ENCODE results near the gene C1orf122.

GRCh38 chr1:37817481-37817880 is 9.9 kb downstream of the C1orf122 start:
- no peak for TF ChIP-seq CTCF (conservative IDR thresholded peaks at IDR 0.05; ENCODE audit: low read length)
- TF ChIP-seq EZH2phosphoT487 (IDR thresholded peaks at IDR 0.05; ENCODE audit: borderline replicate concordance, low read depth, low read length) = no peak

All from OCI-LY7 (cell line).